Neuron (in vitro differentiated cells): ENCODE measurements around the gene NOC4L.
"Not testable (repeated sequence)": the region's sequence is repeated elsewhere in the genome, so short reads cannot be mapped to it uniquely, and the experiment has no call there.

Experiments
- H2AFZ ChIP-seq: one replicate; pipeline ENCODE4 v1.6.1; 2013; ENCODE audit warnings: low read depth, mild to moderate bottlenecking, inconsistent platforms, low read length, moderate library complexity
- H3K27me3 ChIP-seq: one replicate; pipeline ENCODE4 v1.6.1; 2013; ENCODE audit warnings: low read length; ENCODE audit not compliant: insufficient read depth
- H3K36me3 ChIP-seq: one replicate; pipeline ENCODE4 v1.6.1; 2013; ENCODE audit warnings: low read length; ENCODE audit not compliant: insufficient read depth
- H3K4me1 ChIP-seq: one replicate; pipeline ENCODE4 v1.6.1; 2013; ENCODE audit warnings: low read length; ENCODE audit not compliant: insufficient read depth
- H3K4me3 ChIP-seq: 2 replicates; pipeline ENCODE4 v1.5.1; 2013; ENCODE audit warnings: mild to moderate bottlenecking, low read length, moderate library complexity
- H3K9me3 ChIP-seq: one replicate; pipeline ENCODE4 v1.6.1; 2013; ENCODE audit warnings: low read length

Gene NOC4L

DNA sequence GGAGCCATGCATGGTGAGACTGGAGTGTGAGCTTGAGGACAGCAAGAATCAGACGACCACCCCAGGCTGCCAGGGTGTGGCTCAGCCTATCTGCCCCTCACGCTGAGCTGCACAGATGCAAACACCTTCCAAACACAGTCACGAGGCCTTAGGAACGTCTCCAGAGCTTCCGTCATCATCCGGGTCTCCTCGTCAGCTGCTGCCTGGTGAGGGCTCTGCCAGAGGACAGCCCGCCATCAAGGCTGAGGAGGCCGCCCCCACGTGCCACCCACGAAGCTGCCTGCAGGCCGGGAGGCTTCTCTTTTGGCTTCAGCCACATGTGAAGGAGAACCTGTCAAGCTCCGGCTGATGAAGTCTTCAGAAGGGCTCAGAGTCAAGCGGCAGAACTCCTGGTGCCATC, 13.6 kb upstream of the NOC4L start:
- Histone ChIP-seq H3K4me1 (no peaks in the 10 kb centered on the region), H2AFZ (no peak overlapping the region), H3K27me3 (no peaks in the 10 kb centered on the region), H3K4me3 (no peak overlapping the region), H3K36me3 (peaks cover 29% of the 10 kb centered on the region), H3K9me3 (peaks cover 20% of the 10 kb centered on the region)

DNA sequence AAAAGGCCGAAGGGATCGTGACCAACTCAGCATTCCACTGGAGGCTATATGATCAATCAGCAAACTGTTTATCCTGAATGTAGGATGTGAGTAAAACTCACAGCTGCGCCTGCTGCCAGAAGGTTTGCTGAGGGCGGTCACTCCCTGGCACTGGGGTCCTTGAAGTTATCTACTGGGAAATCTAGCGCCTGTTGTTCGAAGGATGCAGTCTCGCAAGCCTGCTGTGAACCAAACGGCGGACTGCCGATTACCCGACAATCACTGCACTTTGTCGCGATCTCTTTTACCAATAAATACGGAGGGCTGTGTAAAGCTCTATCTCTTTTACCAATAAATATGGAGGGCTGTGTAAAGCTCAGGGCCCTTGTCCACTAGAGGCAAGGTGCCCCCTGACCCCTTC, 13.0 kb upstream of the NOC4L start:
- Histone ChIP-seq H3K36me3 (peaks cover 23% of the 10 kb centered on the region), H3K4me1 (no peaks in the 10 kb centered on the region), H3K4me3 (no peak overlapping the region), H3K27me3 (no peaks in the 10 kb centered on the region), H2AFZ (no peak overlapping the region), H3K9me3 (peaks cover 18% of the 10 kb centered on the region)

DNA sequence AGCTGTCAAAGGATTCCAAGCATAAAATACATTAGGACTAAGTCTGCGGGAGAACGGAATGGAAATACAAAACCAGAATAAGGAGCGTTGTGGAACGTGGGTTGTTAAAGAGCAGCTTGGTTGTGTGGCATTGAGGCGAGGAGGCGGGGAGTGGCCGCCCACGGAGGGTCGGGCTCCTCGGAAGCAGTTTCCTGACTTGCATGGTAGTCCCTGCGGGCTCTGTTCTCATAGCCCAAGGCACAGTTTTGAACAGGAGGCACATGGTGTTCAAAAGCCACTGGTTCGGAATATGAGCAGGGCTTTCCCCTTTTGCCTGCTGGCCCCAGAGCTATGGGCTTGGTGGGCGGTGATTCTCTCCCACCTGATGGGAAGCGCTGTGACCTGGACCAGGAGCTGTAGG, 12.3 kb upstream of the NOC4L start:
- Histone ChIP-seq H3K27me3 (no peaks in the 10 kb centered on the region), H2AFZ (no peak overlapping the region), H3K4me3 (no peak overlapping the region), H3K9me3 (peaks cover 15% of the 10 kb centered on the region), H3K36me3 (peaks cover 16% of the 10 kb centered on the region), H3K4me1 (no peaks in the 10 kb centered on the region)

DNA sequence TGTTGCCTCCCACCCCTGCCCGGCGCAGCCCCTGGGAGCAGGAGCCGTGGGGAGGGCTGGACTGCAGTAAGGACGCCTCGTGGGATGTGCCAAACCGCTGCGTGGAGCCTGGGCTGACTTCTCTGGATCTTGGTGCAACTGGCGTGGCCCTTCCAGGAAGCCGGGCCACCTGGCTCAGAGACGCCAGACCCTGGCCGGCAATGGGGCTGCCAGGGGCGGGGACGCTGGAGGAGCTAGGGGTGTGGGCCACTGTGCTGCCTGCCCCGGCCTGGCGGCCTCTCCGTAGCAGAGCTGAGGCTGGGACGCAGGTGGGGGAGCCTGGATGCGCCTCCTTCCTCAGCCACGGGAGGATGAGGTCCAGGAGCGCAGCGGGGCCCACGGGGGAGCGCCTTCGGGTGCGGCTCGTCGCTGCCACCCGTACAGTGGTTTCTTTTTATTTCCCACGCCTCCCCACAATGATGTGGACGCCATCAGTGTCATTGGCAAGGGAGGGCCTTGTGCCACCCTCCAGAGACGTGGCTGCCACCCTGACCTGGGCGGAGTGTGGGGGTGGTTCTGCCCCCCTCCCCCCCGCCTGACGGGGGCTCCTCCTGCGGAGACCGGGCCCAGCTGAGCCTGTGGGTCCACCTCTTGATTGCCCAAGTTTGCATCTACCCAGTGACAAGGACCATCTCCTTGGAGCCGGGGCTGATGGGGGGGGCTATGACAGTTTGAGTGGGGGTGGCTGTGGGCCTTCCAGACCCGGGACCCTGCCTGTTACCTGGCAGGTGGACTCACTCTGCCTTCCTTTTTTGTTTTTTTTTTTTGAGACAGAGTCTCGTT, 11.4 kb upstream of the NOC4L start:
- Histone ChIP-seq H3K4me1 (no peaks in the 10 kb centered on the region), H2AFZ (no peak overlapping the region), H3K4me3 (no peak overlapping the region), H3K36me3 (peaks cover 8% of the 10 kb centered on the region), H3K27me3 (no peaks in the 10 kb centered on the region), H3K9me3 (peaks cover 13% of the 10 kb centered on the region)

DNA sequence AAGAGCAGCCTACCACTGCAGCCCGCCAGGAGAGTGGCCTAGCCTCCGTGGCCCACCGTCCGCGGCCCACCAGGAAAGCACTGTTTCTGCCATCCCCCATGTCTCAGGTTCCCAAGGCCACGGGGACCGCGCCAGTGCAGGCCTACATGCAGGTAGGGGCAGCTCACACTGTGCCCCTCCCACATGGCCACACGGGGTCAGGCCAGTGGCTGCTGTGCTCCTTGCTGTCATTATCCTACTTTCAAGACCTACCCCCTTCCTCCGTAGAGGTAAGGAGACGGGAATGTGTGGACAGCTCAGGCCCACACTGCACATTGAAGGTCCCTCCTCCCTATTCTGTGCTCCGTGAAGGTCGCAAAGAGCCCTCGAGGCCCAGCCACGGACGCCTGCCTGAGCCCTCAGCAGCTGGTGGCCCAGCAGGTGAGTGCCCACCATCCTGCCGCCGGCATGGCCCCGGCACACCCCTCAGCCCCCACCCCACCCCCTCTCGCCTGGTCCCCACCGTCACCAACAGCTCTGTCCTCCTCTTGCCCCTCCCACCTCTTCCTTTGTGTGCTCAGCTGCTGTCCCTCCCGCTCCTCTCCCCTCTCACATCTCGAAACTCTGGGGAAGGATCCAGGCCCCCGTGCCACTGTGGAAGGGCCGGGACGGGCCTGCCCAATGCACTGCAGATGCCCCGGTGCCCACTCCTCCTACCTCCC, 10.2 kb upstream of the NOC4L start:
- no peak overlapping the region for H2AFZ ChIP-seq
- peaks cover 4% of the 10 kb centered on the region for H3K36me3 ChIP-seq
- H3K27me3 ChIP-seq: no peaks in the 10 kb centered on the region
- H3K4me1 ChIP-seq: no peaks in the 10 kb centered on the region
- H3K9me3 ChIP-seq: peaks cover 4% of the 10 kb centered on the region
- no peak overlapping the region for H3K4me3 ChIP-seq

DNA sequence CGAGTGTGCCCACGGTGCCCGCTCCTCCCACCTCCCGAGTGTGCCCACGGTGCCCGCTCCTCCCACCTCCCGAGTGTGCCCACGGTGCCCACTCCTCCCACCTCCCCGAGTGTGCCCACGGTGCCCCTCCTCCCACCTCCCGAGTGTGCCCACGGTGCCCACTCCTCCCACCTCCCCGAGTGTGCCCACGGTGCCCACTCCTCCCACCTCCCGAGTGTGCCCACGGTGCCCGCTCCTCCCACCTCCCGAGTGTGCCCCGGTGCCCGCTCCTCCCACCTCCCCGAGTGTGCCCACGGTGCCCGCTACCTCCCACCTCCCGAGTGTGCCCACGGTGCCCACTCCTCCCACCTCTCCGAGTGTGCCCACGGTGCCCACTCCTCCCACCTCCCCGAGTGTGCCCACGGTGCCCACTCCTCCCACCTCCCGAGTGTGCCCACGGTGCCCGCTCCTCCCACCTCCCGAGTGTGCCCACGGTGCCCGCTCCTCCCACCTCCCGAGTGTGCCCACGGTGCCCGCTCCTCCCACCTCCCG, 9.5 kb upstream of the NOC4L start:
- H3K9me3 ChIP-seq, H3K4me3 ChIP-seq, H2AFZ ChIP-seq, H3K27me3 ChIP-seq, H3K4me1 ChIP-seq, H3K36me3 ChIP-seq: not testable (repeated sequence)

DNA sequence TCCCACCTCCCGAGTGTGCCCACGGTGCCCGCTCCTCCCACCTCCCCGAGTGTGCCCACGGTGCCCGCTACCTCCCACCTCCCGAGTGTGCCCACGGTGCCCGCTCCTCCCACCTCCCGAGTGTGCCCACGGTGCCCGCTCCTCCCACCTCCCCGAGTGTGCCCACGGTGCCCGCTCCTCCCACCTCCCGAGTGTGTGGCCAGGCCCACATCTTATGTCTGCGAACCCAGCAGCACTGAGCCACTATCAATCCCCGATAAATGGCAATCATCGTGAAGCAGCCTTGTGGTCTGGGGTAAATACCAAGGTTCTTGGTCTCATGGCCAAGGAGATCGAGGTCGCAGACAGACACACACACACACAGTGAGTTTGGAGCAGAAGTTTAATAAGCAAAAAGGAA, 8.0 kb upstream of the NOC4L start:
- not testable (repeated sequence) for H3K4me3 ChIP-seq, H3K9me3 ChIP-seq, H3K27me3 ChIP-seq, H3K4me1 ChIP-seq, H2AFZ ChIP-seq
- H3K36me3 ChIP-seq: peaks cover 25% of the 10 kb centered on the region

DNA sequence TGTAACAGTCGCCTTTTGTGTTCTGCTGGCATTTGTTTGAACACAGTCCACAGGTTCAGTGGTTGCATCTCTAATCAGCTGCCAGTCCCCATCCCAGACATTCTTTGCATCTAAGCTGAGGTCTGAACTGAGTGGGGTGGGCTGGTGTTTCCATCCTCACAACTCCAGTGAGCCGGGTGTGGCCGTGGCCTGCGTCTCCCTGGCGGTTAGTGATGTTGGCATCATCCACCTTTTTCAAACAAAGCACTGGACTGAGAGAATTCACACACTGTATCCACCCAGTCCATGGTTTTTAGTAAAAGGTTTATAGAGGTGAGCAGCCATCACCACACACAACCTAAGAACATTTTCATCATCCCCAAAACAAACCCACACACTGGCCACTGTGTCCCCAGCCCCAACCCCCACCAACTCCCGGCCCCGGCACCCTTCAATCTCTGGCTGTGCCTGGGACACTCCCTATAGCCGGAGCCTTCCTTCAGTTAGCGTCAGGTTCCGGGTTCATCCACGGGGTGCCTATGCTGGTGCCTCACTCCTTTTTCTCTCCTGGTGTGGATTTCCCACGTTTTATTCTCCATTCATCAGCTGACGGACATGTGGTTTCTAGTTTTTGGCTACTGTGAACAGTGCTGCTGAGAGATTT, 6.7 kb upstream of the NOC4L start:
- H2AFZ ChIP-seq: no peak overlapping the region
- H3K4me3 ChIP-seq: no peak overlapping the region
- peaks cover 35% of the 10 kb centered on the region for H3K36me3 ChIP-seq

DNA sequence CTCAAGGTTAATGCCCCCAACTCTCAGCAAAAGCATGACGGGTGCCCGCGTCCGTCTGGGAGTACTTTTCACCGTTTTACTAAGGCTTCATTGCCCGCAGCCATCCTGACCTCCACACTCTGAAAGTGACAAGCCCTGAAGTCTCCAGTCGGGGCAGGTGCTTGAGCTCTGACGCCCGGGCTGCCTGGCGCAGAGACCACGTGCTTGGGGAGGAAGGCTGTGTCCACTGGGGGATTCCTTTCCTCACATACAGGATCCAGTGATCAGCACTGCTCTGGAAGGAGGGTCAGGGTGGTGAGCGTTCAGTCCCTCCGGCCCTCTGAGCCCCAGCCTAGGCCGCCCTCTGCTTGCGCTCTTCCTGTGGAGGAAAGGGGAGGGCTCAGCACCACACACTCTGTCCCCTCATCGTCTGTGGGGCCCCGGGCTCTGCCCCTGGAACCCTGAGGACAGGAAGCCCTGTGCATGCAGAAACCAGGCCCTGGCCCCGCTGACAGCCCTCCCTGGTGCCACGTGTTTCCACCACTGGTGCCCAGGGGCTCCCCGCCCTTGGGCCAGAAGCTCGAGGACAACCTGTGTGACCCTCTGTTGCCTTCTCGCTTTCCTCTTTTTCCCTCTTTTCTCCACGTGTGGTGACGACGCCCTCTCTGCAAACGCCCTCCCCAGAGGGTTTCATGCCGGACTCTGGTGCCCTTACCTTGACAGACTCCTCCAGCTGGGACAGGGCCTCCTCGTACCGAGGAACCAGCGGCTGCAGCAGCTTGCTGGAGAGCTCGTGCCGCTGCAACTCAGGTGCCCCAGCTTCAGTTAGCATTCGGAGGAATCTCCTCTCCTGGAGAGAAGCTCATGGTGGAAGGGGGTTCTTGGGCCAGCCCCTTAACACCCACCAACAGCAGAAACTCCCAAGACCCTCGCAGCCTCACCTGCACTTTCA, 5.1 kb upstream of the NOC4L start:
- Histone ChIP-seq H2AFZ (no peak overlapping the region), H3K4me3 (no peak overlapping the region), H3K4me1 (peaks cover 9% of the 10 kb centered on the region), H3K9me3 (no peaks in the 10 kb centered on the region), H3K36me3 (peaks cover 36% of the 10 kb centered on the region), H3K27me3 (no peaks in the 10 kb centered on the region)

More for the DNA sequence above, 6.7 kb upstream of the NOC4L start:
- Histone ChIP-seq H3K27me3 (no peaks in the 10 kb centered on the region), H3K4me1 (no peaks in the 10 kb centered on the region), H3K9me3 (no peaks in the 10 kb centered on the region)

DNA sequence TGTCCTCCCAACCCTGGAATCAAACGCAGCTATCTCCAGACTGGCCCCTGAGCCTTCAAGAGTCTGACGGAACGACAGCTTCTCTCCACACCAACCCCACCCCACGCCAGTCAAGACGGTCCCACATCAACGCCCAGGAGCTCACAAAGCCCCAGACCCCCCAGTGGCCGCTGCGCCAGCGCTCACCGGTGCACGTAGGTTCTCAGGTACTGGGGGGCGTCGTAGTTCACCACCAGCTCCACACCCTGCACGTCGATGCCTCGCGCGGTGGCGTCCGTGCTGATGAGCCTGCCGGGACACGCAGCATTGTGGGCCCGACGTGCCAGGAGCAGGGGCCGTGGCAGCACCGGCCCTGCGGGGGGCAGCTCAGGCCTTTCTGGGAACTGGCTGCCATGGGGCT, 4.3 kb upstream of the NOC4L start:
- H2AFZ ChIP-seq: no peak overlapping the region
- H3K36me3 ChIP-seq: peaks cover 36% of the 10 kb centered on the region
- peaks cover 10% of the 10 kb centered on the region for H3K4me1 ChIP-seq
- no peaks in the 10 kb centered on the region for H3K27me3 ChIP-seq
- no peak overlapping the region for H3K4me3 ChIP-seq
- H3K9me3 ChIP-seq: no peaks in the 10 kb centered on the region

DNA sequence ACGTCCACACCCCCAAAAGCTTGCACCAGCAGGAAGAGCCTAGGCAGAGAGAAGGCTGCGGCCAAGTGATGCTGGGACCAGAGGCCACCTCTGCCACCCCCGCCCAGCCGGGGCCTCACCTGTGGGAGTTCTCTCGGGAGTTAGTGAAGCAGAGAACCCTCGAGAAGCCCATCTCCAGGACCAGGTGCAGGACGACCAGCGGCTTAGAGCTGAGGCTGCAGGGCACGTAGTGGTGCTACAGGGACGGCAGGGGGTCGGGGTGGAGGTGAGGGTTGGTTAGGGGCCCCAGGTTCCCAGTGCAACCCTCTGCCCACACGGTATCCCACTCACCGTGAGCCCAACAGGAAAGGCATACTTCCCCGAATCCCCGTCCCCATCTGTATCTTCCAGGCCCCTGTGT, 3.8 kb upstream of the NOC4L start:
- Histone ChIP-seq H3K9me3 (no peaks in the 10 kb centered on the region), H3K4me1 (peaks cover 16% of the 10 kb centered on the region), H3K36me3 (peaks cover 36% of the 10 kb centered on the region), H3K4me3 (no peak overlapping the region), H2AFZ (no peak overlapping the region), H3K27me3 (no peaks in the 10 kb centered on the region)

DNA sequence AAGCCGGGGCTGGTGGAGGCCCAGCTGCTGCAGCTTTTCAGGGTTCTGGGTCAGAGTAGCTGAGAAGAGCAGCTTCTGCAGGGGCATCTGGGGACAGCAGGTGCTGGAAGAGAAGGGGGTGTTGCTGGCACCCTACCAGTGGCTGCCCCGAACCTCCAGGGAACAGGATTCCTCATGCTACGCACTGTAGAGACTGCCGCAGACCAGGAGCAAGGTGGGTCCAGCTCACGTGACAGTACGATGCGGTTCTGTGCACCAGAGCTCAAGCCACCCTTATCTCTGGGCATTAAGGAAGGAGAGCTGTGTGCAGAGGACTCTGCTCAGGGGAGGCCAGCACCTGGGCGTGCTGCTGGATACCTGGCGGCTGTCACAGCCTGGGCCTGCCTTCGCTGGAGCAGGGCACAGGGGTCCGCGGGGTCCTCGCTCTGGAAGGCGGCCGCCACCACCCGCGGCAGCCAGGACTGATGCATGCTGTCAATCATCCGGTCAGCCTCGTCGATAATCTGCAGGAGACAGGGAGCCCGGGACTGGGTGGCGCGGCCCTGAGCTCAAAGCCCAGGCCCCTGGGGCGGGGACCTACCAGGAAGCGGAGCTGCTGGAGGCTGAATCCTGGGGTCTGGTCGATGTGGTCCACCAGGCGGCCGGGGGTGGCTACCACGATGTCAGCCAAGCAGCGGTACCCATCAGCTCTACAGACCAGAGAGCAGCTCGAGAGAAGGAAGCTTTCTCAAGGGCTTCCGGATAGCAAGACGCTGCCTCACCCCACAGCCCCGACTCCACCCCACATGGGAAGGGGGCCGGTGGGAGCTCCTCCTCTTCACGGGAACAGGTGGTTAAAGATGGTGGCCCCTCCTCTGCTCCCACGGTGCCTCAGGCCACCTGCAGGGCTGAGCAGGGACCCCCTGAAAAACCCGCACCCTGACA, 3.1 kb upstream of the NOC4L start:
- Histone ChIP-seq H3K4me3 (no peak overlapping the region), H2AFZ (no peak overlapping the region), H3K9me3 (no peaks in the 10 kb centered on the region), H3K4me1 (peaks cover 17% of the 10 kb centered on the region), H3K36me3 (peaks cover 37% of the 10 kb centered on the region), H3K27me3 (no peaks in the 10 kb centered on the region)
